HG03571 (cell line): Measurements from ENCODE around the gene MORN5.

Experiments
- ATAC-seq: cut with Tn5 transposase; IDR thresholded peaks from one replicate; pipeline ENCODE4 v1.9.1; 2021; ENCODE audit not compliant: unreplicated experiment

Gene MORN5

GRCh38 chr9:122190597-122191381 is 31.1 kb downstream of the MORN5 start:
- no peak for ATAC-seq

DNA sequence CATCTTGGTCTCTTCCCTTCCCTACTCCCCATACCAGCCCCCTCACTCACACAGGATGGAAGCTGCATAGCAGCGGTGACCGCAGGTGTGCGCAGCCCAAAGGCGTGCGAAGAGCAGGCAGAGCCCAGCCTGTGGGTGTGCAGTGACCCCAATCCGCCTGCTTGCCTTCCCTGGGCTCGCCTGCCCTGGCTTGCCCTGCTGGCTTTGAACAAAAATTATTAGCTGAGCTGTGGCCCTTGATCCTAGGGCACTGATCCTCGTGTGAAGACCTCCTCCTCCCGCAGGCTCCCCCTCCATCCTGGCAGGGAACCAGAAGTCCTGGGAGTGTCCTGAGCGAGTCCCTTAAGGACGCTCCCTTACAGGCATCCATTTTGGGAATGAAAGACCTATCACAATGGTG is 31.9 kb downstream of the MORN5 start:
- no peak for ATAC-seq

DNA sequence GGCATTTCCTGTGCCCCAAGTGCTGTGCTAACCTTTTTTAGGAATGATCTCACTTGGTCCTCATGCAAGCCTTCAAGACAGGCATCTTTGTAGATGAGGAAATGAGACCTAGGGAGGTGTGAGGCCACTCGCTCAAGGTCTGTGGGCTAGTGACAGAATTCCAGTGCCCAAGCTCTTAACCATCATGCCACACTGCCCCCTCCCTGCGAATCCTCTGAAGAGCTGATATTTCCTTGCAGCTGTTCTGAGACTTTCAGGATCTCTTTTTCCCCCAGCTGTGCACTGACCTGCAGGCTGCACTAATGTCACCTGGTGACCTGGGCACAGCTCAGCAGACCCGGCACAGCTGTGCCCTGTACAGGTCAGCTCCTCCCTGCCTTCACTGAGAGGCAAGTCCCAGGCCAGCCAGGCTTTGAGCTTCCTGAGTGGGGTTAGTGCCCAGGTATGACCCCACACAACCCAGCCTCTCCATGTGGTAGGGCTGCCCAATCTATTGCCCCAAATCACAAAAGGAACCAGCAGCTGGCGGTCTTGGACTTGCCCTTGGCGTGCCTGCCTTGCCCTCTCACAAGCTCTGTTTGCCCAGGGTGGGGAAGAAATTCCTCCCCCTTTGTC is 32.7 kb downstream of the MORN5 start:
- no peak for ATAC-seq

DNA sequence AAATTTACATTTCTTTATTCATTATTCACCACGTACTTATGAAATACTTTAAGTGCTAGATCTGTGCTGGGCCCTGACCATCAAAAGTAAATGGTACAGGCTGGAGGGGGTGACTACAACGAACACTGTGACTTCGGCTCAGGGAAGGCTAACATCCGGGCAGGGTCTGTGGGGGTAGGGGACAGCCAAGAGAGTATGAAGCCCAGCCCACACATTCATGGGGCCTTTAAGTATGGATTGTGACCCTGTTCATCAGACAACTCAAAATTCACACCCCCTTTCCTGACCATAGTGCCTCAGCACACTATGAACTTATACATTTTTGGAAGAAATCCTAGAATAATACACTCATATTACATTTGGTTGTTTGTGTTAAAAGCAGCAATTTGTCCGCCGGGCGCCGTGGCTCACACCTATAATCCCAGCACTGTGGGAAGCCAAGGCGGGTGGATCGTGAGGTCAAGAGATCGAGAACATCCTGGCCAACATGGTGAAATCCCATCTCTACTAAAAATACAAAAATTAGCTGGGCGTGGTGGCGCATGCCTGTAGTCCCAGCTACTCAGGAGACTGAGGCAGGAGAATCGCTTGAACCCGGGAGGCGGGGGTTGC is 33.3 kb downstream of the MORN5 start:
- ATAC-seq: no peak

GRCh38 chr9:122193651-122194050 is 33.9 kb downstream of the MORN5 start:
- no peak for ATAC-seq

DNA sequence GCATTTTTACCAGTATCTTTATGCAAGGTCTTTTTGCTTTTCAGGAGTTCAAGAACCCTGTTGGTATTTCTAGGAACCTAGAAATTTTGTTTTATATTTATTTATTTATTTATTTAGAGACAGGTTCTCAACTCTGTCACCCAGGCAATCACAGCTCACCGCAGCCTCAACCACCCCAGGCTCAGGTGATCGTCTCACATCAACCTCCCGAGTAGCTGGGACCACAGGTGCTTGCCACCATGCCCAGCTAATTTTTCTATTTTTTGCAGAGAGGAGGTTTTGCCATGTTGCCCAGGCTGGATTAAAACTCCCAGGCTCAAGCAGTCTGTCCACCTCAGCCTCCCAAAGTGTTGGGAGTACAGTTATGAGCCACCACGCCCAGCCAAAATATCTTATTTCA is 36.2 kb downstream of the MORN5 start:
- no peak for ATAC-seq

DNA sequence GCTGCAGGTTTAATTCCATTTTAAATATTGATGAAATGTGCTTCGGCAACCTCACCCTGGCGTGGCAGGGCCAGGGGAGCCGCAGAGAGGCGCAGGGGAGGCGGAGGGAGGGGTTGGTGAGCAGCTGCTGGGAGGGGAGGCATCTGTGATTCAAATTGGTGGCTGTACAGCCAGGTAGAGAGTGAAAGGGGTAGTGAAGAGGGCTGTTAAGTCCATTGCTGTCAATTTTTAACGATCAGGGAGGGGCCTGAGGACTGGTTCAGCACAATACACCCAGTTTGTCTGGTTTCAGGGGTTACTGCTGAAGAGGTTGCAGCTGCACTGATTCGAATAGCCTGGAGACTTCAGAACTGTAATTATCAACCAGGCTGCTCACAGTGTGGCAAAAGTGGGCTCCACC is 37.7 kb downstream of the MORN5 start:
- no peak for ATAC-seq

GRCh38 chr9:122197882-122198281 is 38.2 kb downstream of the MORN5 start:
- ATAC-seq: no peak

DNA sequence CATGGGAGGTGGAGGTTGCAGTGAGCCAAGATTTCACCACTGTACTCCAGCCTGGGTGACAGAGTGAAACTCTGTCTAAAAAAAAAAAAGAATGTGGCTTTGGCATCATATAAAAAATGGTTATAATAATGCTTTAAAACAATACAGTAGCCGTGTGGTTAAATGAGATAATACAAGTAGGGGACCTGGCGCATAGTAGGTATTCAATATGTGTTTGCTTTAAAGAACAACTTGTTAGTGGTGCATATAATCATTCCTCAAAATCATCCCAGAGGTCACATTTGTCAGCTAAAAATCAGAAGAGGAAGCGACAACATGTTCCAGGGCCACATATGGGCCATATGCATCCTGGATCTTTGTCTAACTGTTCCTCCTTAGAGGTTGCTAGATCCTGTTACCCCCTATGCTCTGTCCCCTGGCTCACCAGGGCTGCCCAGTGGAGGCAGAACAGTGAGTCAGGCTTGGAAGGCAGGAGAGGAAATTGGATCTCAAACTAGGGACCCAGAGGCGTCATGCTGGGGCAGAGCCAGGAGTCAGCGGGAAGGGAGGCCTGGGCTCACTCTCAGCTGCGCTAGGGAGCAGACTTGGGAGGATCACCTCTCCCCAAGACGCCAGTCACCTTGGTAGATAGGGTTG is 41.4 kb downstream of the MORN5 start:
- ATAC-seq: no peak

DNA sequence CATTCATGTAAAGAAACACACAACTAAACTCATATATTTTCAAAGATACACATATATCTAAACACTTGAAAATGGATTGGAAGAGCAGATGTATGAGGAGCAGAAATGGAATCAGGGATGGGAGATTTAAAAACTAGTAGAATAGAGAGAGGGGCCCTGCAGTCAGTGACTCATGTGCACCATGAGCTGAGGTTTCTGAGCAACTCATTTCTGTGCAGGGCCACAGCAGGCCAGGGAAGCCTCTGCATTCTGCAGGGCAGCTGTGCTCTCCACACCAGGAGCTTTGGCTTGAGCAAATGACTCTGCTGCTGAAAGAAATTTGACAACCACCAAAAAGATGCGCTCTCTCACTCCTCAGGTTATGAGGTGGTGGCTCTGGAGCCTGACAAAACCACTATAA is 41.9 kb downstream of the MORN5 start:
- ATAC-seq: no peak

- no peak for ATAC-seq
These were observed 42.4 kb downstream of the MORN5 start for GRCh38 chr9:122202111-122202510.

GRCh38 chr9:122204055-122204454 is 44.3 kb downstream of the MORN5 start:
- ATAC-seq: no peak

- ATAC-seq: no peak
These were observed 44.8 kb downstream of the MORN5 start for GRCh38 chr9:122204491-122204890.

DNA sequence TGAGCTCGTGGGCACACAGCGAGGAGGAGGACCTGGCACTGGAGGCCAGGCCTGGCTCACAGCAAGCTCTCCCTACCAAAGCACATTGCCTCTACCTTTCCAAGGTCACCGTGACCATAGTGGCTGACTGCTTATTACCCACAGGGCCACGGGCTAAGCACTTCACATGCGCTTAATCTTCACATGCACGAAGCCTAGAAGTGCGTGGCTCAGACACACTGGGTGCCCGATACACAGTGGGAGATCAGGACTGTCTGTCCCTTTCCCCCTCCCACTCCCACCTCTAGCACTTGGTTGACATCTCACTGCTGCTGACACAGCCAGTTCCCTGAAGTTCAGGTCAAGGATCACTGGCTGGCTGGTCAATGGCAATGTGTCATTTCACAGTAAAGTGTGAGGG is 45.5 kb downstream of the MORN5 start:
- ATAC-seq: no peak

DNA sequence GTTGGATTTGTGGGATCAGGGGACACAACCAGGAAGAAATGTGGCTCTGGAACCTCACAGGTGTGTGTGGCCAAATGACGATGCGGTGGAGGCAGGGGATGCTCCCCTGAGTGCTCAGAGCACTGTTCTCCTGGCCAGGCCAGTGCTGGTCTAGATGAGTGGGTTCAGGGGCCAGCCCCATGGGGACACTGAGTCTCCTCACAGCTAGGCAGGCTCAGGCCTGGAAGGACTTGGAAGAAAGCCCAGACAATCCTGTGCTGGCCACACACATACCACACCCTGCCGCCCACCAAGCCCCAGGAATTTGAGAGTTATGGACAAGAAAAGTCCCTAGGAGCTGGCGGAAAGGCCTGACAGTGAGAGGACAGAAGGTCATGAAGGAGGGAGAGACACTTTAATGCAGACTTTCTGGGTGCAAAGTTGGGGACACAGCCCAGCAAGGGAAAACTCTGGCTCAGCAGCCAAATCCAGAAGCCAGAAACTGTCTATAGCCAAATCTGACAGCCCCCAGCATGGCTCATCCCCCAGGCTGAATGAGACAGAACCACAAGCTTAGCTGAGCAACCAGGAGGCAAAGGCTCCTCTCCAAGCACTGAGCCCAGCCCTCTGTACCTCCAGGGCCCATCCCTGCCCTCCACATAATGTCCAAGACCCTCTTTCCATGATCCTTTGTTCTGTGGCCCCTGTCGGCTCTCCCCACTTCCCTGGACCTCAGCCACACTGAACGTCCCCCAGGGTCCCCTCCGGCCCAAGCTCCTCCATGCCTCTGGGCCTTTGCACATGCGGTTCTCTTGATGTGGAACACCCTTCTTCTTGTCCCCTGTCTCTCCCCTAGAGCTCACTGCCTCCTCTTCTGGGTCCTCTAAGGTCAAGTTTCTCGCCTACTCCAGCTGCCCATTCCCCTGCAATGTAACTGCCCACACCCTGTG is 46.7 kb downstream of the MORN5 start:
- ATAC-seq: no peak

- ATAC-seq: no peak
These were observed 47.4 kb downstream of the MORN5 start for GRCh38 chr9:122207096-122207495.

- no peak for ATAC-seq
These were observed 49.7 kb downstream of the MORN5 start for GRCh38 chr9:122209451-122209850.

- no peak for ATAC-seq
These were observed 52.8 kb downstream of the MORN5 start for GRCh38 chr9:122212473-122213004.

- ATAC-seq: no peak
These were observed 53.4 kb downstream of the MORN5 start for GRCh38 chr9:122213102-122213588.
